Activated naive CD4-positive, alpha-beta T cell treated with anti-CD3 and anti-CD28 coated beads, Interleukin-2, amount 10 ng/mL, durations not matched to agents 7 days and 5 days (primary cell): ENCODE results near the gene SORCS2.

Source experiments
- CTCF ChIA-PET: fragments of 350-600 bp; sonication (Branson Sonifier 250); formaldehyde crosslinking; loops from one replicate; lab custom pipeline; 2021; ENCODE audit warnings: antibody characterized with exemption; lab: Charles Lee
- DNase-seq: peaks from one replicate; pipeline ENCODE4 v3.0.0-alpha.2; 2020
- H3K27ac Mint-ChIP-seq: one replicate; pipeline ENCODE4 v1.8.0; 2021; ENCODE audit warnings: mild to moderate bottlenecking, moderate library complexity, mixed read lengths
- H3K27me3 Mint-ChIP-seq: one replicate; pipeline ENCODE4 v1.8.0; 2021; ENCODE audit warnings: mild to moderate bottlenecking, mixed read lengths
- H3K36me3 Mint-ChIP-seq: one replicate; pipeline ENCODE4 v1.8.0; 2021; ENCODE audit warnings: mixed read lengths
- H3K4me1 Mint-ChIP-seq: one replicate; pipeline ENCODE4 v1.8.0; 2021; ENCODE audit warnings: mixed read lengths
- H3K4me3 Mint-ChIP-seq: one replicate; pipeline ENCODE4 v1.8.0; 2021; ENCODE audit warnings: mild to moderate bottlenecking, moderate library complexity, mixed read lengths
- H3K9me3 Mint-ChIP-seq: one replicate; pipeline ENCODE4 v1.8.0; 2021; ENCODE audit warnings: mixed read lengths

Gene SORCS2

DNA sequence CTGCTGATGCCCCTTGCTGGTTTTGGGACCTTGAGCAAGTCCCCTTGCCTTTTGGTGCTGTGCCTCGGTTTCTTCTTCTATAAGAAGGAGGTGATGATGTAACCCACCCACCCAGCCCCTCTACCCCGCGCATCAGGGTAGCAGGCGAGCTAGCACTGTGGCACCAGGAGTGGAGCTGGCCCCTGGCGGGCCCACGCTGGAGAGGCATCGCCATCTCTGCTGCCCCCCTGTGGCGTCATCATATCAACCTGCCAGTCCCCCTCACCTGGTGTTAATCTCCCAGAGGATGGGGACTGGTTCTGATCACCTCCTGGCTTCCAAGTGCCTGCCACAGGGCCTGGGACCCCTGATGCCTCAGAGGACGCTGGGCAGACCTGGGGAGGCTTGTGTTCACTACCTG is 6.3 kb upstream of the SORCS2 start:
- DNase-seq: peak; percentile 33
- Mint-ChIP-seq H3K4me3 (no peak overlapping the region), H3K27me3 (peaks cover 43% of the 10 kb centered on the region), H3K36me3 (no peaks in the 10 kb centered on the region), H3K9me3 (no peaks in the 10 kb centered on the region), H3K4me1 (peaks cover 2% of the 10 kb centered on the region), H3K27ac (no peak overlapping the region)
- CTCF ChIA-PET: interaction anchor here (1.7 kb wide), 1 partner anchor 83 kb away, joined by 5 read pairs; no protein-coding TSS in a partner anchor

DNA sequence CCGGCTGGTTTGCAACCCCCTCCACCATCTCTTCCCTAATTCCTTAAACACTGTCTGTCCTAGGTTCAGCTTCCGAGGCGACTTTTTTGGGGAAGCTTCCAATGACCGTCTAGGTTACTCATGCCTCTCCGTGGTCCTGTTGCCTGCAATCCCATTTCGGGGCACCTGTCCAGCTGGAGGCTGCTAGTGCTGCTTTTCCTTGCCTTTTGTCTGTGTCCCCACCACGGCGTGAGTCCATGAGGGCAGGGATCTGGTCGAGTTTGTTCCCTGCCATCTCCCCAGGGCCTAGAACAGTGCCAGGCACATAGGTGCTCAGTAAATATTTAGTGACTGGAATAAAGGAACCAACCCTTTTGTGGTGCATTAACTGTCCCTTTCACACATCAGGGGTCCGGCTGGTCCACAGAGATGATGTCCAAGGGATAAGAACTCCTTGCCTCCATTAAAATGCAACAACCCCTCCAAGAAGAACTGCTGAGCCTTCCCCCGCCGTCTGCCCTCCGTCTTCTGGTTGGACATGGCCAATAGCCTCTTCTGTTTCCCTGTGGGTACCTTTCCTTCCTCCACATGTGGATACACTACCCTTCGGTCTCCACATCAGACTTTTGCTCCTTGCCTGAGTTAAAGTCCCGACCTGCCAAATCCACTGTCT is 5.7 kb upstream of the SORCS2 start:
- CTCF ChIA-PET: no interaction called here
- Mint-ChIP-seq H3K36me3 (no peaks in the 10 kb centered on the region), H3K4me3 (no peak overlapping the region), H3K27me3 (peaks cover 49% of the 10 kb centered on the region), H3K4me1 (peaks cover 2% of the 10 kb centered on the region), H3K9me3 (no peaks in the 10 kb centered on the region), H3K27ac (no peak overlapping the region)
- DNase-seq: no peak

DNA sequence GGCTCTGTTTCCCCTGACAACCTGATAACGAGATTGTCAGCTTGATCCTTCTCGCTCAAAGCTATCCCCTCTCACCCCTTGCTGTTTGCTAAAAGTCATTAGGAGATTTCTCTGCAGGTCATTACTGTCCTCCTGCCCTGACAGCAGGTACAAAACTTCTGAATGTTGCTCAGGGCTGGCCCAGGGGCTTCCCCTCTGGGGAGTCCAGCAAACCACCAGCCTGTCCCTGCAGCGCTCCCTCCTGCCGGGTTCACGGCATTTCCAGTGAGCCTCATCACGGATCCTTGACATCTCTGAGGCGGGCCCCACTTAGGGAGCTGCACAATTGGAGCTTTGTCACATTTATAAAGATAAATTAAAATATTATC is 5.2 kb upstream of the SORCS2 start:
- H3K36me3 Mint-ChIP-seq: no peaks in the 10 kb centered on the region
- CTCF ChIA-PET: no interaction called here
- H3K9me3 Mint-ChIP-seq: no peaks in the 10 kb centered on the region
- H3K4me1 Mint-ChIP-seq: peaks cover 2% of the 10 kb centered on the region
- no peak overlapping the region for H3K27ac Mint-ChIP-seq
- peaks cover 54% of the 10 kb centered on the region for H3K27me3 Mint-ChIP-seq
- DNase-seq: no peak
- H3K4me3 Mint-ChIP-seq: no peak overlapping the region

DNA sequence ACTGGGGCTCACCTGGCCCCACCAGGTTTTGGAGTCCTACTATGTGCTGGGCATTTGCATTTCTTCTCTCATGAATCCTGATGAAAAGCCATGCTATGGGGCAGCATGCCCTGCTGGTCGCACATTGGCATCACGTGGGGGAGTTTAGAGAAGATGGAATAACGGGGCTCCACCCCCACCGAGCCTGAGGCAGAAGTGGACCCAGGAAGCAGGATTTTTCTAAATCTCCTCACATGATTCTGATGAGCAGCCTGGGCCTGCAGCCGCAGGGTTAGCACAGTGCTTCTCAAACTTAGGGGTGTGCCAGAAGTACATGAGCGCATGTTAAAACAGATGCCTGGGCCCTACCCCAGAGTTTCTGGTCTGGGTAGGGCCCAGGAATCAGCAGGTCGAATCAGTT is 4.6 kb upstream of the SORCS2 start:
- Mint-ChIP-seq H3K36me3 (no peaks in the 10 kb centered on the region), H3K27me3 (peaks cover 56% of the 10 kb centered on the region), H3K9me3 (no peaks in the 10 kb centered on the region), H3K27ac (no peak overlapping the region), H3K4me3 (no peak overlapping the region), H3K4me1 (peaks cover 2% of the 10 kb centered on the region)
- CTCF ChIA-PET: no interaction called here
- DNase-seq: no peak

DNA sequence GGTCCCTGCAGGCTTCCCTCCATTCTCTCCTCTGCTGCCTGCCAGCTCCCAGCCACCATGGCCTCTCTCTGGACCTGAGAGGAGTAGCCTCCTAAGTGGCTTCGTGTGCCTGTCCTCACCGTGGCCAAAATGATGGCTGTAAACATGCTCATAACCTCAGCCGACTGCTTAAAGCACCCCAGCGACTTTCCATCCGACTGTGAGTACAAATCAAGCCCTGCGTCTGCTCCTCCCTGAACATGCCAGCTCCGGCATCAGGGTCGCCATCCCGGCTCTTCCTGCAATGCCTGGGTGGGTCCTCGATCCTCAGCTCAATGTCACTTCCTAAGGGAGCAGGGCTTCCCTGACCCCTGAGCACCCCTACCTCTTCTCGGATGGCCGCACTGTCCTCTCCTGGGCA is 3.3 kb upstream of the SORCS2 start:
- no peak for DNase-seq
- Mint-ChIP-seq H3K27ac (no peak overlapping the region), H3K4me1 (no peaks in the 10 kb centered on the region), H3K9me3 (no peaks in the 10 kb centered on the region), H3K27me3 (peaks cover 69% of the 10 kb centered on the region), H3K4me3 (no peak overlapping the region), H3K36me3 (no peaks in the 10 kb centered on the region)
- CTCF ChIA-PET: interaction anchor here (1.2 kb wide), 1 partner anchor 147 kb away, joined by 3 read pairs; no protein-coding TSS in a partner anchor

DNA sequence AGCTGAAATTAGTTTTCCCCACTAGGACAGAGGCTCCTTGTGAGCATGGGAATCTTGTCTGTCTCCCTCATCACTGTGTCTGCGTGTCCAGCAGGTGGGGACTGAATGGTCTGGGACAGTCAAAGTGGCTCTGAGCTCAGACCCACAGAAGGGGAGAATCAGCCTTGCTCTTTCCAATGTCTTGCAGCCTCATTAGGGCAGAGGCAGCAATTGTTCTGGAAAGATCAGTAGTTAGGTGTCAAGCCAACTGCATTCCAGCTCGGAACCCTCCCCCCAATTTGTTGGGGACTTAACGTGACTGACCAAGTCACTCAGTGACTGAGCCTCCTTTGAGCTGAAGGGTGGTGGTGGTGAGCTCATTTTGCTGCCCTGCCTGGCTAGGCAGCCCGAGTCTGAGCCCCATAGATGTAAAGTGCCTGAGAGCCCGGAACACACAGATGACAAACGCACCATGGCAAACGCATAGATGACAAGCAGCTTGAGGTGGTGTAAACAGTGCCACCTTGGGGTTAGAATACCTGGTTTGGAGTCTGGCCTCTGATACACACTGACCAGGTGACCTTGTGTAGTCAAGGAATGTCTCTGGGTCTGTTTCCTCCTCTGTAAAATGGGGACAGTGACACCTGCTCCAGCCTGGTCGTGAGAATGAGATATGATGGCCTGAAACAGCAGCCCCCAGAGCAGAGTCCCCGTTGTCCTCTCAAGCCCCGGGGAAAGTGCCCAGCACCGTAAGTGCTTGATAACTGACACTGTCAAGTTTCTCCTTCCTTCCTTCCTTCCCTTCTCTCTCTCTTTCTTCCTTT is 2.7 kb upstream of the SORCS2 start:
- Mint-ChIP-seq H3K36me3 (no peaks in the 10 kb centered on the region), H3K27me3 (peaks cover 75% of the 10 kb centered on the region)

DNA sequence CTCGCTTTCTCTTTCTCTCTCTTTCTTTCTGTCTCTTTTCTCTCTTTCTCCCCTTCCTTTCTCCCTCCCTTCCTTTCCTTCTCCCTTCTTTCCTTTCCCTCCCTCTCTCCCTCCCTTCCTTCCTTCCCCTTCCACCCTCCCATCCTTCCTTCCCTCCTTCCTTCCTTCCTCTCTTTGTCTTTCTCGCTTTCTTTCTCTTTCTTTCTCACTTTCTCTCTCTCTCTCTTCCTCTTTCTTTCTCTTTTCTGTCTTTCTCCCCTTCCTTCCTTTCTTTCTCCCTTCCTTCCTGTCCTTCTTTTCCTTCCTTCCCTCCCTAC is 2.1 kb upstream of the SORCS2 start:
- H3K36me3 Mint-ChIP-seq: no peaks in the 10 kb centered on the region
- no peaks in the 10 kb centered on the region for H3K9me3 Mint-ChIP-seq
- no peak overlapping the region for H3K27ac Mint-ChIP-seq
- no peak overlapping the region for H3K4me3 Mint-ChIP-seq
- no peak for DNase-seq
- H3K27me3 Mint-ChIP-seq: peaks cover 80% of the 10 kb centered on the region
- no peaks in the 10 kb centered on the region for H3K4me1 Mint-ChIP-seq
- CTCF ChIA-PET: no interaction called here

More for the DNA sequence above, 2.7 kb upstream of the SORCS2 start:
- Mint-ChIP-seq H3K9me3 (no peaks in the 10 kb centered on the region), H3K4me1 (no peaks in the 10 kb centered on the region), H3K27ac (no peak overlapping the region), H3K4me3 (no peak overlapping the region)
- CTCF ChIA-PET: no interaction called here
- no peak for DNase-seq

DNA sequence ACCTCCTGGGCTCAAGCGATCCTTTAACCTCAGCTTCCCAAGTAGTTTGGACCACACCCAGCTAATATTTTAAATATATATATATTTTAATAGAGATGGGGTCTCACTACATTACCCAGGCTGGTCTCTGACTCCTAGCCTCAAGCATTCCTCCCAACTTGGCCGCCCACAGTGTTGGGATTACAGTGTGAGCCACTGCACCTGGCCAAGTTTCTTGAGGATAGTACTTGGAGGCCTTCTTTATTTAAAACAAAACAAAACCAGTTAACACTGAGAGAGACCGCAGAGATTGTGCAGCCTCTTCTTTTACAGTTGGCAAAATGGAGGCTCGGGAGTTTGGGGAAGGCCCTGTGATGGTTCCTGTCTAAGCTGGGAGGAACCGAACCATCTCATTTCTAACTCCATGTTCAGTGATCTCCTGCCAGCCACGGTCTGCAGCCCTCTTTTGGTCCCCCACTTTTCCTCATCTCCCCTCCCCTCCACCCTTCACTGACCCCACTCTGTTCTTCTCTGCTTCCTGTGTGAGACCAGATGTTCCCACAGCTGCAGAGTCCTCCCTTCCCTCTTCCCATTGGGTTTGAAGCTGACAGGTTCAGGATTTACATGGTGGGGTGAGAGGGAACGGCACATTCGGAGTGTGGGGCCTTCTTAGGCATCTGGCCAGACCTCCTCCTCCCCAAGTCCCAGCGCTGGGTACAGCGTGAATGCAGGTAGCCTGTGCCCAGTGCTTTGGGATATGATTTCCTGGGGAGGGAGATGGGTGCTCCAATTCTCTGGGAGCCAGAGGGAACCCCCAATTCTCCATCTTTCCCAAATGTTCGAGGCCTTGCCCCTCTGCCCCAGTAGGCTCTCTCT is 1.4 kb upstream of the SORCS2 start:
- H3K4me3 Mint-ChIP-seq: no peak overlapping the region
- no peaks in the 10 kb centered on the region for H3K9me3 Mint-ChIP-seq
- H3K27me3 Mint-ChIP-seq: peaks cover 87% of the 10 kb centered on the region
- H3K27ac Mint-ChIP-seq: no peak overlapping the region
- CTCF ChIA-PET: interaction anchor here (0.8 to 1.3 kb wide), 4 partner anchors 145 to 611 kb away, joined by 3 to 6 read pairs (median 4); no protein-coding TSS in a partner anchor
- H3K4me1 Mint-ChIP-seq: no peaks in the 10 kb centered on the region
- DNase-seq: no peak
- H3K36me3 Mint-ChIP-seq: no peaks in the 10 kb centered on the region

DNA sequence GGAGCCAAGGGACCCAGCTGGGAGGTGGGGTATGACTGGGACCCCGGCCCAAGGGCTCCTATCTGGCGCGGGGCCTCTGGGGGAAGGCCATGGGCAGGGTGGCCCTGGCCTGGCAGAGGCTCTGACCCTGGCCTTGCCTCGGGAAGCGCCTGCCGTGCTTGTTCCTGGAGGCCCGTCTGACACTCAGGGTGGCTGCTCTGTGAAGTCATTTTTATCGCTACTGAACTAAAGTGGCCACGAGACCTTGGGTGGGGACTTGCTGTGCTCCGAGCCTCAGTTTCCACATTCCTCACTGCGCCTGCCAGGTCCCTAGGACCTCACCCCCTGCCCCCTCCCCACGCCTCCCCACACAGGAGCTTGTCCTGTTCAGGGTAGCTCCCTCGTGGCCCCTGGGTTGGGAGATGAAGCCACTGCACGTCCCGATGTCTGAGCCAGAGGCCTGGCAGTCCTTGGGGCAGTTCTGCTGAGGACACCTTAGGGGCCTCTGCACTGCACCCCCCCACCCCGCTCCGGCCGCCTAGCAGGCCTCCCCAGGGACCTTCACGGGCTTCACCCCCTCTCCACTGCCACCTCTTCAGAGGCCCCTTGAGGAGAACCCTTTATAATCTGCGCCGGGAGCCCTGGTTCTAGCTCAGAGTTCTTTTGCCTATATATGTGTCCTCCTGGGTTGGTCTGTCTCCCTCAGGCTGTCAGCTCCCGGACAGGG is 639 bp upstream of the SORCS2 start:
- Mint-ChIP-seq H3K9me3 (no peaks in the 10 kb centered on the region), H3K27ac (no peak overlapping the region), H3K4me1 (no peaks in the 10 kb centered on the region), H3K36me3 (no peaks in the 10 kb centered on the region), H3K4me3 (peak overlapping the region; percentile 54), H3K27me3 (peaks cover 95% of the 10 kb centered on the region)
- CTCF ChIA-PET: interaction anchor here (0.7 to 1.3 kb wide), 5 partner anchors 8 to 611 kb away, joined by 3 to 6 read pairs (median 4); no protein-coding TSS in a partner anchor
- DNase-seq: no peak

DNA sequence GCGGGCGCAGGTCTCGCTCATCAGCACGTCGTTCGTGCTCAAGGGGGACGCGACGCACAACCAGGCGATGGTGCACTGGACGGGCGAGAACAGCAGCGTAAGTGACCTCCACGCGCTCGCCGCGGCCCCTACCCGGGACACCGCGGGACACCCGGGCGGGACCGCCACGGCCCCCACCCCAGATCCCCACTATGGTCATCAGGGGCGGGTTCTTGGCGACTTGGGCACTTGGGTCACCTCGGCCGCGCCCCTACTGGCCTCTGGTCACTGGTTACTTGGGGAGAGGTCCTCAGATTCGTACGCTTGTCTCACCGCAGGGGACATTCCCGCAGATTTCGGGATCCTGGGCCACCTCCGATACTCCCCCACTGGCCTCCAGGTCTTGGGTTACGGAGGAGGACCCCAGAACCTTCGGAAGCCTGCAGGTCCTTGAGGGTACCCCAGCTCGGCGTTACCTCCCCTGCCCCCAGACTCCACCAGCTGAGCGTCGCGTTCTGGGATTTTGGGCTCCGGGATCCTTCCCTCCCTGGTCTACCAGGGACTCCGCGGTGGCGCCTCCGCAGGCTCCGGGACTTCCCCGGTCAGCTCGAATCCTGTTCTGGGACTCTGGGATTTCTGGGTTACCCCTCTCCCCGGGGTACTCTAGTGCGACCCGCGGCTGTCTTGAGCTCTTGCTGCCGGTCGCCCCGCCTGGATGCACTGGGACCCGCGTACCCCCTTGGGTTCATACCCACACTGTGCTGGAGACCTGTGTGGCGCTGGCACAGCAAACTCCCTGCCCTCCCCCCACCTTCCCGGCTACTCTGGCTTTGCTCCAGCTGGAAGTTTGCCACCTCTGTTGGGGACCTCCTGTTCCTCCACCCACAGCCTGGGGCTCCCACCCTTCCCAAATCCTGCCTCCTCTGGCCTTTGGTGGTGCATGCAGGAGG is 956 bp downstream of the SORCS2 start:
- Mint-ChIP-seq H3K27me3 (peaks cover 93% of the 10 kb centered on the region), H3K9me3 (no peaks in the 10 kb centered on the region), H3K27ac (no peak overlapping the region), H3K4me3 (no peak overlapping the region), H3K4me1 (no peaks in the 10 kb centered on the region), H3K36me3 (no peaks in the 10 kb centered on the region)
- DNase-seq: no peak
- CTCF ChIA-PET: interaction anchor here (1.1 to 3.1 kb wide), 3 partner anchors 13 to 527 kb away, joined by 3 to 9 read pairs (median 8); no protein-coding TSS in a partner anchor

DNA sequence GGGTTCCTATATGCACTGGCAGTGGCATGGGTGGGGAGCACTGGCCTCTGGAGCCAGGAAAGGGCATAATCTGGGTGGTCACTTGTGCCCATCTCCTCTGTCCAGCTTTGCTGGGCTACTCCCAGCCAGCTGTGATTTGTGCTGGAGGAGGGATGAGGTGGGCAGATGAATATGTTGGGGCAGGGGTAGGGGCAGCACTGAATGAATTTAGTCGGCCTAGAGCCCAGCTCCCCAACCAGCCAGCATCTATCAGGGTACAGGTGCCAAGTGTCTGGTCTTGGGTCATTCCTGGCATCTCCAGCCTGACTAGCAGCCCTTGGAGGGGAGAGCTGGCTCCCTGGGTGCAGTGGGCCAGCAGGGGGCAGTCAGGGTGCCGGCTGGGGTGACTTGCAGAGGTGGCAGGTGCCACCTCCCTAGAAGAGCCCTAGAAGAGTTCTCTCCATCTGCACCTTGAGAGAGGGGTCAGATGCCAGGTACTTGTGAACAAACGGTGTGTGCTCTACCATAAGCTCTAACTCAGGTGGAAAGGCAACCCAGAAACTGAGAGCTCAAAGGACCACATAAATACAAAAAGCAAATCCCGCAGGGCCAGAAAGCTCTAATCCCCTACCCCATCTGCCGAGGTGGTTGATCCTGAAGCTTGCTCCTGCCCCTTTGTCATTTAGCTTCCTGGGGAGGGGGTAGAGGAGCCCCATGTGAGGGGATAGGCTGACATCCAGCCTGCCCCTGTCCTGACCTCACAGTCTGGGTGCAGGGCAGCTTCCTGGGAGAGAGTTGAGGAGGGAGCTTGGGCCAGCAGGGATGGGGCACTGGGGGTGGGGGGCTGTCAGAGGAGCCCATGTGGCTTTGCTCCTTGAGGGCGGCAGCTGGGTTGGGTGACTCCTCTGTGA is 2.2 kb downstream of the SORCS2 start:
- H3K27me3 Mint-ChIP-seq: peaks cover 83% of the 10 kb centered on the region
- H3K9me3 Mint-ChIP-seq: no peaks in the 10 kb centered on the region
- H3K4me3 Mint-ChIP-seq: no peak overlapping the region
- H3K4me1 Mint-ChIP-seq: no peaks in the 10 kb centered on the region
- CTCF ChIA-PET: interaction anchor here (0.7 to 3.1 kb wide), 7 partner anchors 9 to 608 kb away, joined by 3 to 9 read pairs (median 3); no protein-coding TSS in a partner anchor
- H3K27ac Mint-ChIP-seq: no peak overlapping the region
- H3K36me3 Mint-ChIP-seq: no peaks in the 10 kb centered on the region
- DNase-seq: peak; percentile 35

DNA sequence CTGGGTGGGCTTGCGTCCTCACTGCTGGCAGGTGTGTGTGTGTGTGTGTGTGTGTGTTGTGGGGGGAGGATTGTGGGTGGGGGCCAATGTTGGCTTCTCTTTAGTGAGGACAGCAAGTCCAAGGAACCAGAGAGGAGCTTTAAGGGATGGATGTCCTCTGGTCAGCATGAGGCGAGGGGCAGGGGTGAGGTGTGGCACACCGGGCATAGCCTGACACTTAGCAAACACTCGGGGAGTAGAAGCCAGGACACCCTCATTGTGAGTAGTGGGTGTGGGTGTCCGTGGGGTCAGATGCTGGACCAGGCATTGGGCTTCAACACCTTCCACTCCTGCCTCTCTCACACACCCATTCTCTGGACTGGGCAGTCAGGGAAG is 2.8 kb downstream of the SORCS2 start:
- DNase-seq: no peak
- no peaks in the 10 kb centered on the region for H3K9me3 Mint-ChIP-seq
- H3K27ac Mint-ChIP-seq: no peak overlapping the region
- CTCF ChIA-PET: interaction anchor here (0.7 to 3.1 kb wide), 5 partner anchors 19 to 607 kb away, joined by 3 to 9 read pairs (median 4); no protein-coding TSS in a partner anchor
- H3K36me3 Mint-ChIP-seq: no peaks in the 10 kb centered on the region
- no peak overlapping the region for H3K4me3 Mint-ChIP-seq
- peaks cover 81% of the 10 kb centered on the region for H3K27me3 Mint-ChIP-seq
- no peaks in the 10 kb centered on the region for H3K4me1 Mint-ChIP-seq
